ENCODE data around the gene MAP3K15.

DNA sequence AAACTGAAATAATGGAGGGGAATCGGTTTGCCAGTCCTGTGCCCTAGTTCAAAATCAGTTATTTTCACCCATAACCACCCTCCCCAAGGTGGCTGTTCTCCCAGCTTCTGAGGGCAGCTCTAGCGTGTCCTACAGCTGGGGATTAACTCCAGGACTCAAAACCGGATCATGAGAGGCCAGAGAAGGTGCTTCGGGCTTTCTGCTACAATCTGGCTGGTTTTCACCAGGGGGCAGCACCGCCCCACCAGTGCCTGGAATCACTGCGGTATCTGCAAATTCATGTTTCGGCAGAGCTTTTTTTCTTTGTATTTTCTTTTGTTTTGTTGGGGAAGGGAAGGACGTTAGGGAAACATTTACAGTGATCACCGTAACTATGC lies 143.2 kb downstream of the MAP3K15 start:
- TF ChIP-seq JUN (CRISPR knock-in tag; IDR thresholded peaks at IDR 0.05) (no peak), USF2 (CRISPR knock-in tag; IDR thresholded peaks at IDR 0.05) (no peak), TEAD4 (CRISPR knock-in tag; IDR thresholded peaks at IDR 0.05) (no peak), E2F5 (CRISPR knock-in tag; IDR thresholded peaks at IDR 0.05) (no peak), CREM (CRISPR knock-in tag; IDR thresholded peaks at IDR 0.05) (no peak)
- TF ChIP-seq, protein P1, sequence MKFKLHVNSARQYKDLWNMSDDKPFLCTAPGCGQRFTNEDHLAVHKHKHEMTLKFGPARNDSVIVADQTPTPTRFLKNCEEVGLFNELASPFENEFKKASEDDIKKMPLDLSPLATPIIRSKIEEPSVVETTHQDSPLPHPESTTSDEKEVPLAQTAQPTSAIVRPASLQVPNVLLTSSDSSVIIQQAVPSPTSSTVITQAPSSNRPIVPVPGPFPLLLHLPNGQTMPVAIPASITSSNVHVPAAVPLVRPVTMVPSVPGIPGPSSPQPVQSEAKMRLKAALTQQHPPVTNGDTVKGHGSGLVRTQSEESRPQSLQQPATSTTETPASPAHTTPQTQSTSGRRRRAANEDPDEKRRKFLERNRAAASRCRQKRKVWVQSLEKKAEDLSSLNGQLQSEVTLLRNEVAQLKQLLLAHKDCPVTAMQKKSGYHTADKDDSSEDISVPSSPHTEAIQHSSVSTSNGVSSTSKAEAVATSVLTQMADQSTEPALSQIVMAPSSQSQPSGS (CRISPR knock-in tag; IDR thresholded peaks at IDR 0.05; ENCODE audit: borderline replicate concordance, low read depth) = no peak
- TF ChIP-seq, protein P2, sequence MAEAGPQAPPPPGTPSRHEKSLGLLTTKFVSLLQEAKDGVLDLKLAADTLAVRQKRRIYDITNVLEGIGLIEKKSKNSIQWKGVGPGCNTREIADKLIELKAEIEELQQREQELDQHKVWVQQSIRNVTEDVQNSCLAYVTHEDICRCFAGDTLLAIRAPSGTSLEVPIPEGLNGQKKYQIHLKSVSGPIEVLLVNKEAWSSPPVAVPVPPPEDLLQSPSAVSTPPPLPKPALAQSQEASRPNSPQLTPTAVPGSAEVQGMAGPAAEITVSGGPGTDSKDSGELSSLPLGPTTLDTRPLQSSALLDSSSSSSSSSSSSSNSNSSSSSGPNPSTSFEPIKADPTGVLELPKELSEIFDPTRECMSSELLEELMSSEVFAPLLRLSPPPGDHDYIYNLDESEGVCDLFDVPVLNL (CRISPR knock-in tag; IDR thresholded peaks at IDR 0.05; ENCODE audit: borderline replicate concordance, low read depth) = no peak
- TF ChIP-seq, protein P3, sequence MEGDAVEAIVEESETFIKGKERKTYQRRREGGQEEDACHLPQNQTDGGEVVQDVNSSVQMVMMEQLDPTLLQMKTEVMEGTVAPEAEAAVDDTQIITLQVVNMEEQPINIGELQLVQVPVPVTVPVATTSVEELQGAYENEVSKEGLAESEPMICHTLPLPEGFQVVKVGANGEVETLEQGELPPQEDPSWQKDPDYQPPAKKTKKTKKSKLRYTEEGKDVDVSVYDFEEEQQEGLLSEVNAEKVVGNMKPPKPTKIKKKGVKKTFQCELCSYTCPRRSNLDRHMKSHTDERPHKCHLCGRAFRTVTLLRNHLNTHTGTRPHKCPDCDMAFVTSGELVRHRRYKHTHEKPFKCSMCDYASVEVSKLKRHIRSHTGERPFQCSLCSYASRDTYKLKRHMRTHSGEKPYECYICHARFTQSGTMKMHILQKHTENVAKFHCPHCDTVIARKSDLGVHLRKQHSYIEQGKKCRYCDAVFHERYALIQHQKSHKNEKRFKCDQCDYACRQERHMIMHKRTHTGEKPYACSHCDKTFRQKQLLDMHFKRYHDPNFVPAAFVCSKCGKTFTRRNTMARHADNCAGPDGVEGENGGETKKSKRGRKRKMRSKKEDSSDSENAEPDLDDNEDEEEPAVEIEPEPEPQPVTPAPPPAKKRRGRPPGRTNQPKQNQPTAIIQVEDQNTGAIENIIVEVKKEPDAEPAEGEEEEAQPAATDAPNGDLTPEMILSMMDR (IDR thresholded peaks at IDR 0.05) = peak; percentile 48; the same call in 1 of the 2 replicates
- TF ChIP-seq, protein P4, sequence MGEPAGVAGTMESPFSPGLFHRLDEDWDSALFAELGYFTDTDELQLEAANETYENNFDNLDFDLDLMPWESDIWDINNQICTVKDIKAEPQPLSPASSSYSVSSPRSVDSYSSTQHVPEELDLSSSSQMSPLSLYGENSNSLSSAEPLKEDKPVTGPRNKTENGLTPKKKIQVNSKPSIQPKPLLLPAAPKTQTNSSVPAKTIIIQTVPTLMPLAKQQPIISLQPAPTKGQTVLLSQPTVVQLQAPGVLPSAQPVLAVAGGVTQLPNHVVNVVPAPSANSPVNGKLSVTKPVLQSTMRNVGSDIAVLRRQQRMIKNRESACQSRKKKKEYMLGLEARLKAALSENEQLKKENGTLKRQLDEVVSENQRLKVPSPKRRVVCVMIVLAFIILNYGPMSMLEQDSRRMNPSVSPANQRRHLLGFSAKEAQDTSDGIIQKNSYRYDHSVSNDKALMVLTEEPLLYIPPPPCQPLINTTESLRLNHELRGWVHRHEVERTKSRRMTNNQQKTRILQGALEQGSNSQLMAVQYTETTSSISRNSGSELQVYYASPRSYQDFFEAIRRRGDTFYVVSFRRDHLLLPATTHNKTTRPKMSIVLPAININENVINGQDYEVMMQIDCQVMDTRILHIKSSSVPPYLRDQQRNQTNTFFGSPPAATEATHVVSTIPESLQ (CRISPR knock-in tag; IDR thresholded peaks at IDR 0.05) = no peak
- TF ChIP-seq, protein P5, sequence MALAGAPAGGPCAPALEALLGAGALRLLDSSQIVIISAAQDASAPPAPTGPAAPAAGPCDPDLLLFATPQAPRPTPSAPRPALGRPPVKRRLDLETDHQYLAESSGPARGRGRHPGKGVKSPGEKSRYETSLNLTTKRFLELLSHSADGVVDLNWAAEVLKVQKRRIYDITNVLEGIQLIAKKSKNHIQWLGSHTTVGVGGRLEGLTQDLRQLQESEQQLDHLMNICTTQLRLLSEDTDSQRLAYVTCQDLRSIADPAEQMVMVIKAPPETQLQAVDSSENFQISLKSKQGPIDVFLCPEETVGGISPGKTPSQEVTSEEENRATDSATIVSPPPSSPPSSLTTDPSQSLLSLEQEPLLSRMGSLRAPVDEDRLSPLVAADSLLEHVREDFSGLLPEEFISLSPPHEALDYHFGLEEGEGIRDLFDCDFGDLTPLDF (CRISPR knock-in tag; IDR thresholded peaks at IDR 0.05) = no peak

Data from WTC11 (cell line).